GM19239 (cell line): Measurements from ENCODE around the gene ZNF879.

ENCODE experiments used
- DNase-seq: peaks from one replicate; pipeline ENCODE4 v3.0.0; 2011; ENCODE audit warnings: low spot score; ENCODE audit not compliant: insufficient read length
- FAIRE-seq: peaks from 2 replicates; lab custom pipeline; 2011; peaks lifted over from hg19 to GRCh38; lab: Jason Lieb, UNC

Gene ZNF879

DNA sequence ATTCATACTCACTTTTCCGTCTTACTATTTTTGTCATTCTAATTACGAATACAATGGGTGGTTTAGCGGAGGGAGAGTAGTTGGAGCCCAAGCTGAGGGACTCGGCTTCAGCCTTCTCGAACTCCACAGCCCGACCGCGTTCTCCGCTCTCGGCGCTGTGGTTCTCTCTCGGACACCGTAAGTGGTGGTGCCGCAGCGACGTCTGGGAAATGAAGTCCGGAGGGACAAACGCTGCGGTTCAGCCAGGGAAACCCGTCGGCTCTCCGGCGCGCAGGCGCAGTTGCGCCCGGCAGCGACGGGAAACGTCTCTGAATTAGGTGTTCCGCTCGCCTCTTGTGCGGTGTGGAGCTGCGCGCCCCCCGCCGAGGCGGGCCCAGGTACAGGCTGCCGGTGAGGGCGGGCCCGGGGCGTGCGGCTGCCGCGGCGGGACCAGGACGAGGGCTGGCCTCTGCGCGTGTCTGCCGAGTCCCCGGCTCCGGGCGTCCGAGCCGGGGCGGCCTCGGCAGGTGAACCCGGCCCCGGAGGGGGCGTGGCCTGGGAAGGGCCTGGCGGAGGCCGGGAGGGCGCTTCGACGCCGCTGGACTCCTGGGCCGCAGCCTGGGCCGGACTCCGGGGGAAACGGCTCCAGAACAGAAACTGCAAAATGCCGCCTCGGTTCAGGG, at the start of gene ZNF879:
Gene ZNF879 (plus strand): TSS at position 277 of the 662 bp plus-strand sequence. CDS start 1,201 bp downstream, outside the sequence.
- DNase-seq (peak; percentile 25), FAIRE-seq (no peak)

DNA sequence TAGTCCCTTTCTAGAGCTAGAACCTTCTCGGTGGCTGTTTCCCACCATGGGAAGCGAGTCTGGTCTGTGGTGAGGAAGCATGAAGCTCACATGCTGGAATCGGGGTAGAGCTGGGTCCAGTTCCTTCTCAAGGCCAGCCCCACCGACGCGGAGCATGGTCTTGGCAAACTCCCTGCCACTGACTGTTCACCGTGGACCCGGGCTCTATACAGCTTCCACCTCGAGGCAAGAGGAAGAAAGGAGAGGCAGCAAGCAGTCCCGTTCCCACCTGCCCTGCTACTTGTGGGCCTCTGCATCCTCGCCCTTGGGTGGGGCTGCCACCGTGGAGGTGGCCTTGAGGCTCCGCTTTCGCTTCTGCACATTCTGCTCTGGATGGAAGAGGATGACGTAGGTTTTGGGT, 42.2 kb upstream of the ZNF879 start:
- FAIRE-seq = no peak
- DNase-seq = no peak

DNA sequence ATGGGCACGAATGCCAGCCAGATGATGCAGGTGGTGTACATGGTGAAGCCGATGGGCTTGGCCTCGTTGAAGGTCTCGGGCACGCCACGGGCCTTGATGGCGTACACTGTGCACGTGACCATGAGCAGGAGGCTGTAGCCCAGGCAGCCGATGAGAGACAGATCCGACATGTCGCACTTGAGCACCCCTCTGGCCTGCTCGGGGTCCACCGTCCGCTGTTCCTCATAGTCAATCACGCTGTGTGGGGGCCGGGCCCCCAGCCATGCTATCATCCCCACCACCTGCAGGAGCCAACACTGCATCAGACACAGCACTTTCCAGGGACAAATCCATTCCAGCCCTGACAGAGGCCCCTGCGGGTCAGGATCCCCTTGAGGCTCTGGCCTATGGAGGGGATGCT, 40.7 kb upstream of the ZNF879 start:
- no peak for FAIRE-seq
- no peak for DNase-seq

DNA sequence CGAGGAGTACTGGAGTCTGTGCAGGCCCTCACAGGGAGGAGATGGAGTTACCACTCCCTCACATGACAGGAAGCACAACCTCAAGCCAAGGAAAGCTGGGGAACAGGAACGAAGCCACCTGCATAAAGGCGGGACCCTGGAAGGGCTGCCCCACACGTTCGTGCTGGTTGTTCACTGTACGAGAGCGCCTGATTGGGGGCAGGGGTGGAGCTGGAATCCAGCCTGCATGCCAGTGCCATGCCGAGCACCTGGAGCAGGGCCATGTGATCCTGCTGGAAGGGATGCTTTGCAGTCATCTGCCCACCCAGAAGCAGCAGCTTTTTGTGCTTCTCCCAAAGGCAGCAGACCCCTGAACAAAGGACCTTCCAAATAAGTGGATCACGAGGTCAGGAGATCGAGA, 39.9 kb upstream of the ZNF879 start:
- FAIRE-seq (no peak), DNase-seq (no peak)

DNA sequence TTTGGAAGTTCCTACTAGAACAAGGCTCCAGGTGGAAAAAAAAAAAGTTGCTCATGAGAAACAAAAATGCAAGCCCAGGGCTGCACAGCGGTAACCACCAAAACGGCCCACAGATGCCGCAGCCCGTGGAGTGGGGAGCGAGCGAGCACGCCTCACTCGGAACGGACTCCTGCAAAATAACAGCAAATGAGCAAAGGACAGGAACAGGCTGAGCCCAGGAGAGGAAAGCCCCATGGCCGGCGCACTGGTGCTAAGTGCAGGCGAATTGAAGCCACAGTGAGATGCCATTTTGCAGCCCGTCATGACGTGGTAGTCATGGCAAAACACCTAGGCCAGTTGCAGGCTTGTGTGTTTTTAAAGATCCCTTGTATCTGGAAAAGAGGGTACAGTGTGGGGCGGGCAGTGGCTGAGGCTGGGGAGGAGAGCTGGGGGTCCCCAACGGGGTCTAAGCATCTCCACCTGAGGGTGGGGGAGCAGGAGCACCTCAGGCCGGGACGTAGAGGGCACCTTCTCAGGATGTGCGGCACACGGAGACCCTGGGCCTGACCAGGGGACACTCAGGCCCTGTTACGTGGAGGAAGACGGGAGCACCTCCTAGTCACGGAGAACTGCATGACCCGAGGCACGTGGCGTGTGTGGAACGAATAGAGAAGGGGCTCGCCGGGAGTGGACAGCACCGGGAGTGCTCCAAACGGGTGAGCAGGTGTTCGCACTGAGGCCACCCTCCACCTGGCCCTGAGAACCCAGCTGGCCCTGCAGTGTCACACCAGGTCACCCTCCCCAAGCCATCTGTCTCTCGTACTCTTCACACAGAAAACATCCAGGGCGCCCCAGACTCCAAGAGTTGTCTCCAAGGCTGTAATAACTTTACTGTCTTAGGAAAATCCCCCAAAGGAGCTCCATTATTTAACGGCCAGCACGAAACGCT, 39.2 kb upstream of the ZNF879 start:
- FAIRE-seq = no peak
- DNase-seq = no peak

DNA sequence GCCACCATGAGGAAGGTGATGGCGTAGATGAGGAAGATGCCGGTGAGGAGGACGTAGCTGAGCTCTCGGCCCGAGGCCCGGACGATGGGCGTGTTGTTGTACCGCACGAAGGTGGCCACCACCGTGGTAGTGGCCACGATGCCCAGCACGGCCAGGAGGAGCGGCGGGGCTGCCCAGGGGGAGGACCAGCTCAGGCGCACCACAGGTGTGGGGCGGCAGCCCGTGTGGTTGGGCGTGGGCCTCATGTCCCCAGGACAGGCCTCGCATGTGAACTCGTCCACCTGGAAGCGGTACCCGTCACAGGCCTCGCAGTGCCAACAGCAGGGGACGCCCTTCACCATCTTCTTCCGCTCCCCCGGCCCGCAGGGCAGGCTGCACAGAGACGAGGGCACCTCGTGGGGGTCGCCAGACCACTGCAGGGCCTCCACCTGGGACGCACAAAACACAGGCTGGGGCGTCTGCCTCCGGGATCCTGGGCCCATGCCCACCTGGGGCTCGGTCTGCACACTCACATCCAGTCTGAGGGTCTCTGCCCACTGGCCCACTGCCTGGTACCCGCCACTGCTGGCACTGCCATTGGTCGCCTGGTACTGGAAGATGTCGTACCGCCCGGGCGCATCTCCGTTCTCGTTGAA, 37.2 kb upstream of the ZNF879 start:
- no peak for DNase-seq

DNA sequence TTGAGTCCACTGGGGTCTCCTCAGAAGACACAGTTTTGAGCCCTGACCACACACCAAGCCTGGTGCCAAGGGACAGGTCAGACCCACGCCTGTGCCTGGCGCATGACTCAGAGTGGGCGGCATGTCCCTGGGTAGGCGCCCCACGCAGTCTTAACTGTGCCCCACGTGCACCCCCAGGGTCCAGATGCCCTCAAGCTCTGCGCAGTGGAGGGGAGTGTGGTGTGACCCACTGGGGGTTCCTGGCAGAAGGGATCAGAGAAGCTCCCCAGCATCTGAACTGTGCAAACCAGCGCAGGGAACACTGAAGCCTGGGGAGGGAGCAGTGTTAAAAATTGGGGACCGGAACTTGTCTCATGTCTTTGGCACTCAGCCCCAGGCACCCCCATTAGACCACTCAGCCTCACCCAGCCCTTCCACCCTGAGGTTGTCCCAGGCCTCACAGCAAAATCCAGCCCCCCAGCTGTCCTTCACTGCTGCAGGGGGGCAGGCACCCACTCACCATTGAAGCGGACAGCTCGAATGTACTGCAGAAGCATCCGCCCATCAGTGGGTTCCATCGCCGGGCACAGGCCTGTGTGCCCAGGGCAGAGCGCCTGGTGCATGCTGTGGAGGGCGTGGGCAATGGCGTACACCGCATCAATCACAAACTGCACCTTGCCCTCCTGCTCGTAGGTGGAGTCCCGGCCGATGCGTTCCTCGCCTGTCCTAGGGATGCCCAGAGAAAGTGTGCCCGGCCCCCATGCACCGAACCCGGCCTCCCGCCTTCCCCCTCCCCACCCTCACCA, 35.0 kb upstream of the ZNF879 start:
- FAIRE-seq (no peak), DNase-seq (no peak)

More for the DNA sequence above, 37.2 kb upstream of the ZNF879 start:
- no peak for FAIRE-seq

DNA sequence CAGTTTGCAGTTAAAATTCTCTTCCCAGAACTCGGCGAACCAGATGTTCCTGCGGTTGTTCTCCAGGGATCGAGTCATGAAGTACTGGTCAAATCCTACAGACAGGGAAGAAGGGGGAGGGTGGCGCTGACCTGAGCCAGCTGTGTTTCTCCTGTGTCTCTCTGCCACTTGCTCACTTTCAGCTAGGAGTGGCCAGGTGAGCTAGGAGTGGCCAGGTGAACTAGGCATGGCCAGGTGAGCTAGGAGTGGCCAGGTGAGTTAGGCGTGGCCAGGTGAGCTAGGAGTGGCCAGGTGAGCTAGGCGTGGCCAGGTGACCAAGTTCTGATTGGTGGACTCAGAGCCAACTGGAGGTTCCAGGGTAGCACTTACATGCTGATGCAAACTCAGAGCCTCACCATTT, 34.3 kb upstream of the ZNF879 start:
- DNase-seq (no peak), FAIRE-seq (no peak)

DNA sequence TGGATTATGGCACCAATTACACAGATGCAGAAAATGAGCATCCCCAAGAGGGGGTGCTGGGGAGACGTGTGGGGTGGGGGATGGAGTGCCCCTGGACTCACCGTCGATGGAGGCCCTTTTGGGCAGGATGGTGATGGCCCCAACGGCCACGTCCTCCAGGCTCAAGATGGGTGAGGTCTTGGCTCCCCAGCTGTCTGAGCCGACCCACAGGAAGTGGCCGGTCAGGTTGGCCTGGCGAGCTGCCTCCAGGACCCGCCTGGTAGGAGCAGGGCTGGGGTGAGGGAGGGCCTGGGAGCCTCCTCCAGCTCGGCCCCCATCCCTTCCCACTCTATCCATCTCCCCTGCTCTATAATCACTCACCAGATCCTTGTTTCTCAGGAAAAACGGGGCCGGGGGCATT, 33.1 kb upstream of the ZNF879 start:
- FAIRE-seq = no peak

DNA sequence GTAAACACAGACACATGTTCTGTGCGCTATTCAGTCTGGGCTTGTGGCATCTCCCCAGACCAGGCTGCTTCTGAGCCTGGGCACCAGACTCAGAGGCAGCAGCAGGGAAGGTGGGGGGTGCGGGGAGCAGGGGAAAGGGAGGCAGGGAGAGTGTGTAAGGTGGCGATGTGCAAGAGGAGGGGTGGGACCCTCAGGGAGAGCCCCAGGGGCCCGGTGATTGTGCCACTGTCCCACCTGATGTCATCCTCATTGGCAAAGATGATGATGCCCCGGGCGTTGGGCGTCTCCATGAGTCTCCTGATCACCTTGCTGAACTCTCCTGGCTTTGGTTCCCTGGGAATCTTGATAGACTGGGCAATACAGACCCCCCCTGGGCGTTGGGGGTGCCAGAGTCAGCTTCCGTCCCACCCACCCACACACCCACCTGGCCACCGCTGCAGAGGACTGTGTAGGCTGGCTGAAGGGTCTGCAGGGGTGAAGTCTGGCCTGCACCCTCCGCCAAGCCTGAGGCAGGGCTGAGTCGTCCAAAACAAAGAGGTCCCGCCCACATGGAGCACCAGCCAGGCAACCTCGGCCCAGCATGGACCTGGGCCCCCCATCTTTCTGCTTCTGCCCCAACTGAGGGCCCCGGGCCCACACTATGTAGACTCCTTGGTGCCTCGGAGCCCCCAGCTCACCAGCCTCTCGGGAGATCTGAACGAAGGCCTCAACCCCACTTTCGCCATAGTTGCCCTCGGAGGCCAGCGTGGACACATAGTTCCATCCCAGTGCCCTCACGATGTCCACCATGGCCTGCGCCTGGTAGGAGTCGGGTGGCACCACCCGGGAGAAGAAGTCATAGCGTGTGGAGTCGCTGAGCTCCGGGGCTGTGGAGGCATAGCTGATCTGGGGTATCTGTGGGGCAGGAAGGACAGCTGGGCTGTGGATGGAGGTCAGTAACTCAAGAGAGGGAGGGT, 32.1 kb upstream of the ZNF879 start:
- DNase-seq = no peak
- no peak for FAIRE-seq

More for the DNA sequence above, 33.1 kb upstream of the ZNF879 start:
- no peak for DNase-seq

DNA sequence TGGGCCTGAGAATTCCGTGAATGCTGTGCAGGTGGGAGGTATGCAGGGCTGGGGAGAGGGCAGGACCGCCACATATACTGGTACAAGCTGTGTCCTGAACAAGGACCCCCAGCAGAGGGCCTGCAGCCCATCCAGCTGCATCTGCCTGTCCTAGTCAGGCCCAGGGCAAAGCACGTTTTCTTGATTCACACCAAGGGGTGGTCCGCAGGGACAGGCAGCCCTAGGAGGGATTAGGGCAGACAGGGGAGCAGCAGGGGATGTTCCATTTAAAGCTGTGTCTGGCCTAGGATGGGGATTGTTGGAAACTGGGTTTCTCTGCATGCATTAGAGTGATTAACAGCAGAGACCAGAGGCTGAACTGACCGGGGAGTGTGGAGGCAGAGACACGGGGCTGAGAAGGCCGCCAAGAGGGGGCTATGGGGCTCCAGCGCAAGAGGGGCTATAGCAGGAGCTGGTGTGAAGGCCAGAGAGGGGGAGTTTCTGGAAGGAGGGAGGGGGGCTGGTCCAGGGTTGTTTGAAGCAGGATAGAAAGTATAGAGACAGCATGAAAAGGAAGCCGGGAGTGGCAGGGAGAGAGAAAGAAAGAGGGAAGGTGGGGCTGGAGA, 31.2 kb upstream of the ZNF879 start:
- DNase-seq = no peak
- no peak for FAIRE-seq

DNA sequence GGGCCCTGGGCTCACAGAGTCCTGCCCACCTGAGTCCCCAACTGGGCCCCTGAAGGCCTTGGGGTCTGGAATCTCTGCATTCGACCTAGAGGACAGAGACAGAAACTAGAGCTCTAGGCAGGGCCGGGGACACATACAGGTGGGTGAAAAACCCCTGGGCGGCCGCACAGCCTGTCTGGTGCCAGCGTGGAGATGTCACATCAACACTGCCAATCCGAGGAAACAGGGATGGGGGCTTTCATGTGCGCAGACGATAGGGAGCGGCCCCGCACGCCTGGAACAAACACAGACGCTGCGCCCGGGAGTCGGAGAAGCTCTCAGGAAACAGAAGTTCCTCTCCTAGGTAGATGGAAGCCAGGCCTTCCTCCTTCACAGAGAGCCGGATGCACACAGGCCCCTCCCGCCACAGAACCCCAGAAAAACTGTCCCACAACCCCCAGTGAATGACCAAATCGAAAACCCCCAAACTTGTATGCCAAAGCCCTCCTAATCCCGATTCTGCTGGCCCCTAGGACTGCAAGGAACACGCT, 30.3 kb upstream of the ZNF879 start:
- no peak for DNase-seq
- no peak for FAIRE-seq

DNA sequence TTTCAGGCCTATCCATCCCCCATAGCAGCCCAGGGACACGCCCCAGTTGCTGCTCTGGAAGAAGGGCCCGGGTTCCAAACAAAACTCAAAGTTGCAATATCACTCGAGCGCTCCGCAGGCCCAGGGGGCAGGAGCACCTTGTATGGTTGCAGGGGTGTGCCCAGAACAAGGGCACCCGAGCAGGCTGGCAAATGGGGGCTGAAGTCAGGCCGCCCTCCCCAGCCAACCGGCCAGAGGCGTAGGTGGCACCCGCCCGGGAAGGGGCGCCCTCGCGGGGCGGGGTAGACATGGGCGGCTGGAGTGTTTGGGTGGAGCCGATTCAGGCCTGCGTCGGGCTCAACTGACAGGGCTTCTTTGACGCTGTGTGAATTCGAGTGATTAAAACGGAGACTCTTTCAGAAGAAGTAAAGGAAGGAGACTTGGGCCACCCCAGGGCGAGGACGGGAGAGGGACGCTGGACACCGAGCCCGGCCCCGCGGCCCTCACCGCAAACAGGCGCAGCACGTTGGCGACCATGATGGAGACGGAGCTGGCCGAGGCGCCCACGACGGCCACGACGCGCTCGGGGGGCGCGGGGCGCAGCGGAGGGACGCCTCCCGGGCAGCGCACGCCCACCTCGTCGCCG, 29.5 kb upstream of the ZNF879 start:
- DNase-seq (no peak), FAIRE-seq (no peak)

DNA sequence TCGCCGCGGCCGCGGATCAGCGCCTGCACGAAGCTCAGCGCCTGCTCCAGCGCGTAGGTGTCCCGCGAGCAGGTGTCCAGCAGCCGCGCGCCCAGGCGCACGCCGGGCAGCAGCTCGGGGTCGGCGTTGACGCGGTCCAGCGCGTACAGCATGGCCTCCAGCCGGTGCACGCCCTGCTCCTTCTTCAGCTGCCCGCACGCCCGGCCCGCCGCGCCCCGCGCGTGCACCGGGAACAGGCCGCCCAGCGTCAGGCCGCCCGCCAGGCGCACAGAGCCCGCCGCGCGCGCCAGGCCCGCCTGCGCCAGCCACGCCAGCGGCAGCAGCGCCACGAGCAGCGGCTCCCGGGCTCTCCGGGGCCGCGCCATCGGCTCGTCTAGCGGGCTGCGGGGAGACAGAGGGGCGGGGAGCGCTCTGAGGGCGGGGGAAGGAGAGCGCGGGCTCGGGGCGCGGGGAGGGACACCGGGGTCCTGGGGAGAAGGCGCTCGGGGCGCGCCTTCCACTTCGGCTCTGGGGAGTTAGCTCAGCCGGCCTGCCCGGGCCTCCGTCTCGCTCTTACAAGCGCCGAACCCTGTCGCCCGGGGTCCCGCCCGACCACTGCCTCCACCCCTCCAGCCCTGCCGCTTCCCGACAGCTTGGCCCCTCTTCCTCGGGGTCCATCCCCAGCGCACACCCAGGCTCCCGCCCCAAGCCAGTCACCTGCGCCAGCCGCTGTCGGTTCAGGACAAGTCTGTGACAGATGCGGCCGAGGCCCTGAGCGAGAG, 28.8 kb upstream of the ZNF879 start, which contains the start of gene GRM6:
Gene GRM6 (minus strand): TSS at position 741 of the 761 bp plus-strand sequence. CDS start 376 bp downstream, at position 365.
- FAIRE-seq = no peak
- no peak for DNase-seq

DNA sequence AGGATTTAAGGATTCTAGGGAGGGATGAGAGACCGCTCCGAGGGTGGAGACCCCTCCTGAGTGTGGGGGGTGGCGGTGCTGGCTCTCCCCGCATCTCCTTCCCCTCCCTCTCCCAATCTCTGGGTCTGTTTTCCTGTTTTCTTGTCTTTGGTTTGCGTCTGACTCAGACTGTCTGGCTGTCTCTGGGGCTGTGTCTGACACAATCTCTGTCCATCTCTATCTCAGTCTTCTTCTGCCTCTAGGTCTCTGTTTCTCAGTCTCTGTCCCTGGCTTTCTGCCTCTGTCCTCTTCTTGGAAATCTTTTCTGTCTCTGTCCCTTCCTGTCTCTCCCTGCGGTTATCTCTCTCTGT, 28.3 kb upstream of the ZNF879 start:
- DNase-seq (no peak), FAIRE-seq (no peak)

DNA sequence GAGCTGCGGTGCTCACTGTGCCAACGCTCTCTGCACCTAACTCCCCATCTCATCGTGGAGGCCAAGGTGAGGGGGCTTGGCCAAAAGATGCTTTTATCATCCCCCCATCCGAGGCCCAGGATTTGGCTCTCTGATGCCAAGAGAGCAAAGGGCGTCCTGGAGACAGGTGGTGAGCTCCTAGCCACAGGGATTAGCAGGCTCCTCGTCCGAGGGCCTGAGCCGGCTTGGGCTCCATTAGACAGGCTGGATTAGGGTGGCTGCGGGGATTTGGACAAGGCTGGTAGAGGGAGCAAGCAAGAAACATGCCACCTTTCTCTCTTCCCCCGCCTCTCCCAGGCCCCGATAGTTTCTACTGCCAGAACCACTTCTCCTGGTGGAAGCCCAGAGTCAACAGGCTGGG, 27.4 kb upstream of the ZNF879 start:
- DNase-seq (no peak), FAIRE-seq (no peak)

DNA sequence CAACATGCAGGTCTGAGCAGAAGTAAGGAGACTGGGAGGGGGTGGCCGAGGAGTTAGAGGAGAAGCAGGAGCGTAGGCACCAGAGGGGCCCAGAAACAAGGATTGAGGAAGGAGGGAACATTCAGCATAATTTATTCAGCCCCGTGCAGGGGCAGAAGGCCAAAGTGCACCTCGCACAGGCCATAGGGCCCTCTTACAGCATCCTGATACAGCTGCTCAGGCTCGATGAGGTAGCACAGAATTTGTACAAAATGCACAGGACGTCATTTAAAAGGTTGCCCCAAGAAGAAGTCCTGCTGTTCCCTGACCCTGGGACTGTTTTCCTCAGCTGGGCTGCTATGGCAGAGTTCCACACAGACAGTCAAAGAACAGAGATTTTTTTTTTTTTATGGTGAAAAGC, 26.4 kb upstream of the ZNF879 start:
- no peak for FAIRE-seq
- no peak for DNase-seq
